Large intestine (tissue), 3 donors: ENCODE measurements around the gene PPP2R2C. TPM values are rescaled to one million over a fixed set of nuclear protein-coding genes. Genes with fewer than 3 reads are reported as not detected.

Experiments
- DNase-seq, 2 donors: peaks; one replicate each; pipeline versions ENCODE4 v3.0.0 to v3.0.0-alpha.2; 2013
- H3K27ac ChIP-seq: one replicate; pipeline ENCODE4 v1.5.1; 2013; ENCODE audit warnings: low read length
- H3K27me3 ChIP-seq: 2 replicates; pipeline ENCODE4 v1.6.1; 2013; ENCODE audit warnings: low read length; ENCODE audit not compliant: control insufficient read depth, insufficient read depth
- H3K36me3 ChIP-seq: 2 replicates; pipeline ENCODE4 v1.6.1; 2013; ENCODE audit warnings: low read length; ENCODE audit not compliant: control insufficient read depth, insufficient read depth
- H3K4me1 ChIP-seq: one replicate; pipeline ENCODE4 v1.6.1; 2013; ENCODE audit warnings: low read length; ENCODE audit not compliant: control insufficient read depth, insufficient read depth
- H3K4me3 ChIP-seq: one replicate; pipeline ENCODE4 v1.5.1; 2013; ENCODE audit warnings: low read length
- H3K9me3 ChIP-seq: one replicate; pipeline ENCODE4 v1.6.1; 2013; ENCODE audit warnings: mild to moderate bottlenecking, low read depth, low read length, moderate library complexity; ENCODE audit not compliant: control insufficient read depth
- WGBS: methylation state at CpG from one replicate; pipeline ENCODE4 v1.1.5; 2013; ENCODE audit warnings: low lambda C conversion rate; ENCODE audit not compliant: insufficient coverage; 5-methylcytosine and 5-hydroxymethylcytosine counted together
- polyA plus RNA-seq: library from polyadenylated mRNA; unstranded; fragments of 120-200 nt; gene quantifications from one replicate; pipeline ENCODE4 v1.2.1, GENCODE V29; 2013

The PPP2R2C gene
- polyA plus RNA-seq, 1 donor, result 3.9 TPM

DNA sequence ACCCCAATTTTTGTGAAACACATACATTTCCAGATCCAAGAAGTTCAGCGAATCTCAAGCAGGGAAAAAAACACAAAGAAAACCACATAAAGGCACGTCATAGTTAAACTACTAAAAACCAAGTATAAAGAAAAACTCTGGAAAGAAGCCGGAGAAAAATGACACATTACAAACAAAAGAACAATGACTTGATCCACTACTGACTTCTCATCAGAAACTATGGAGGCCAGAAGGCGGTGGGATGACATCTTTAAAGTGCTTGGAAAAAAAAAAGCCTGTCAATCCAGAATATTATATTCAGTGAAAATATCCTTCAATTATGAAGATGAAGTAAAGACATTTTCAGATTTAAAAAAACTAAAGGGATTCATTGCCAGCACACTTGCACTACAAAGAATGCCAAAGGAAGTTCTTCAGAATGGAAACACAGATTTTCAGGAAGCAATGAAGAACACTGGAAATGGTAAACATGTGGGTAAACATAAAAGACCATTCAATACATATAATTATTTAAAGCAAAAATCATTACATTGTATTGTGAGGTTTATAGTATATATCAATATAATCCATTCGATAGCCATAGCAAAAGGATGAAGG, 32.6 kb upstream of the PPP2R2C start:
- 94% methylated on average over 2 of the region's 5 CpGs for WGBS
- H3K4me3 ChIP-seq, result no peak overlapping the region
- H3K9me3 ChIP-seq, result no peaks in the 10 kb centered on the region
- H3K36me3 ChIP-seq, result no peaks in the 10 kb centered on the region
- peaks cover 2% of the 10 kb centered on the region for H3K27me3 ChIP-seq
- H3K4me1 ChIP-seq, result no peaks in the 10 kb centered on the region
- DNase-seq, result no peak
- no peak overlapping the region for H3K27ac ChIP-seq

DNA sequence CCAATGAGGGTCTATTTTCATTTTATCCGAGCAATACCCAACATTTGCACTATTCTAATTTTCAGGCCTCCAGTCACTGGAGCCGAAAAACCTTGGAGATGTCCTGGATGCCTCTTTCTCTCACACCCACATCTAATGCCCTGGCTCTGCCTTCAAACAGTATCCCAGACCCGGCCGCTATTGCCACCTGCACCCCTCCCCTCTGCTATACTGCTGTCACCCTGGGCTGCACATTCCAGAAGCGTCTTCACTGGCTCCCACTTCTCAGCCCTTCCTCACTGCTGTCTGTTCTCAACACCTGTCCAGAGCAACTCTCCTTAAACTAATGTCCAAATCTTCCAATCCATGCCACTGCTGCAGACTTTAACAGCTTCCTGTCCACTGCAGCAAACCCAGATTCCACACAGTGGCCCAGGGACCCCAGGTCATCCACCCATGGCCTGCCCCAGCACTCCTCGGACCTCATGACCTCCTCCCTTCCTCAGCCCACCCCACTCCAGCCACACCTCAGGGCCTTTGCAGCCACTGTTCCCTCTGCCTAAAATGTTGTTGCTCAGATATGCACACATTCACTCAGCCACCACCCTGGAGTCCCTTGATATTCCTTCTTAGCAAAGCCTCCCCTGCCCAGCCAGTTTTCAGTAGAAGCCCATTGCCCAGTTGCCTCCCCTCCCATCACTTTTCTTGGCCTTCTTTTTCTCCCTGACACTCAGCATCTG, 30.5 kb upstream of the PPP2R2C start:
- Histone ChIP-seq H3K27ac (no peak overlapping the region), H3K4me3 (no peak overlapping the region), H3K27me3 (peaks cover 2% of the 10 kb centered on the region), H3K4me1 (no peaks in the 10 kb centered on the region), H3K36me3 (no peaks in the 10 kb centered on the region), H3K9me3 (no peaks in the 10 kb centered on the region)
- 67% methylated on average over 2 of the region's 6 CpGs for WGBS
- DNase-seq, result no peak

DNA sequence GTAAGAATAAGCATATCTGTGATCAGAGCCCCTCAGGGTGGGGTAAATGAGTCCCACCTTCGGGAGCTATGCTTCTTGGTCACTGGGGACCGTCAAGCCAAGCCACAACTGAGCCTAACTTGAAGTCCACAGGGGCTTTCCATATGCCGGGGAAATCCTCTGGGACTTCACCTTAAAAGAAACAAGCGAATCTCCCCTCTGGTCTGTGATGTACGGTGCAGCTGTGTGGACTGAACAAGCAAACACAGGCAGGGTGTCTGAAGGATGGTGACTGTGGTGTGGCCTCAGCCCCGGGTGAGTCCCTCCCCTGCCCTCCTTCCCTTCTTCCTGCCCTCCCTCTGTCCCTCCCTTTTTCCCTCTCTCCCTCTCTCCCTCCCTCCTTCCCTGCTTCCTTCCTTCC, 29.7 kb upstream of the PPP2R2C start:
- DNase-seq, result no peak
- no peaks in the 10 kb centered on the region for H3K9me3 ChIP-seq
- H3K27ac ChIP-seq, result no peak overlapping the region
- no peaks in the 10 kb centered on the region for H3K4me1 ChIP-seq
- 40% methylated on average over 1 of the region's 6 CpGs for WGBS
- H3K36me3 ChIP-seq, result no peaks in the 10 kb centered on the region
- H3K27me3 ChIP-seq, result peaks cover 2% of the 10 kb centered on the region
- H3K4me3 ChIP-seq, result no peak overlapping the region

DNA sequence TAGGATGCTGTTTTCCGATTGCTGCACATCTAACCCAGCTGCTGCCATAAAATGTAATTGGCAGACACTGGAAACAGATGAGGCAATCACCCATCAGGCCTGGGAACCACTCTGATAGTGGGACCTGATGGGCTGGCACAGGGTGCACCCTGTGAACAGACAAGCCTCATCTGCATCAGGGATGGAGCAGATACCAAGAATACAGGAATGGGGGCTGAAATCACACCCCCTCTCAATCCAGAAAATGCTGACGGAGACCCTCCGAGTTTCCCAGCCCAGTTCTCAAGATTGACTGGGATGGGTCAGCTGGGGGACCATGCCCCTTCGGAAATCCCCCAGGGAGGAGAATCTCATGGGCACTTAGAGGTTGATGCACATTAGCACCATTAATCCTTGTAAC, 28.8 kb upstream of the PPP2R2C start:
- DNase-seq, result no peak
- Histone ChIP-seq H3K36me3 (no peaks in the 10 kb centered on the region), H3K27ac (no peak overlapping the region), H3K4me3 (no peak overlapping the region), H3K4me1 (no peaks in the 10 kb centered on the region), H3K27me3 (peaks cover 2% of the 10 kb centered on the region), H3K9me3 (no peaks in the 10 kb centered on the region)
- no CpG with 5 or more reads among the region's 4 CpGs for WGBS

DNA sequence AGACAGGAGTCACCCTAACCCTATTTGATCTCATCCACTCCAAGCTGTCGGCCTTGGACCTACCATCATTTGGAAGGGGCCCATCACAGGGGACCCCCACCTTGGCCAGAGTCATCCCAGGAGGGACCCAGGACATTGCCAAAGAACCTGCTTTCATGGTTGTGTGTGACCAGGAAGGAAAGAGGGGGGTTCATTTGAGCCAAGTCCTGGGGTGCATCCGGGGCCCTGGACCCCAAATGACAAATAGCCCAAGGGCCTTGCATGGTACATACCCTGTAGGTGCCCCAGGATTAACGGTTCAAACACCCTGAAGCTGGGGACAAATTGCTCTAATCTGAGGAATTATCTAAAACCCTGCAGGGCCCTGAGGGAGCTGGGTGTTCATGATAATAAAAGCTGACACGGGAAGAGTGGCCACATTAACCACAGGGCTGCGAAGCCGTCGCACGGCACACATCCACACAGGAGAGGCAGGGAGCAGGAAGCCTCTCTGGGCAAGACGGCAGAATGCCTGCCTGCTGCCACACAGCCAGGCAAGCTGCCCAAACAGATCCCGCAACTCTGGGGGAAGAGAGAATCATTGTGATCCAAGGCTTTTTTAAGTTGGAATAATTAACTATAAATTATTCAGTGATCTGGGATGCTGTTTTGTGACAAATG, 28.2 kb upstream of the PPP2R2C start:
- Histone ChIP-seq H3K27me3 (peaks cover 2% of the 10 kb centered on the region), H3K9me3 (no peaks in the 10 kb centered on the region), H3K4me3 (no peak overlapping the region), H3K4me1 (no peaks in the 10 kb centered on the region), H3K27ac (no peak overlapping the region), H3K36me3 (no peaks in the 10 kb centered on the region)
- DNase-seq, result no peak
- no CpG with 5 or more reads among the region's 10 CpGs for WGBS

DNA sequence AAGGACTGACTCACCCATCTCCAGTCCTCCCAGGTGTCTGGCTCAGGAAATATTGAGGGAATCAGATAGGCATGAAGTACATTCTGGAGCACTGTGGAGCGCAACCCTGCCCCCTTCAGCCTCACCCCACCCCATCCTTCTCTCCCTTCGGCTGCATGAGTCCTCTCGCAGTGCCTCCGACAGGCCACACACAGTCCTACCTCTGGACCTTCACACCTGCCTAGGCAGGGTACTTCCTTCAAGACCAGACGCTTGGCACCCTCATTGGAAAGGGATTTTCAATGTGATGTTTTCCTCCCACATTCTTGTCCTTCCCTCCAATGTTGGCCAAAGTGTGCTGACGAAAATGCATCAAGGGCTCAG, 26.8 kb upstream of the PPP2R2C start:
- Histone ChIP-seq H3K27ac (no peak overlapping the region), H3K27me3 (peaks cover 8% of the 10 kb centered on the region), H3K4me3 (no peak overlapping the region), H3K9me3 (no peaks in the 10 kb centered on the region), H3K36me3 (no peaks in the 10 kb centered on the region), H3K4me1 (no peaks in the 10 kb centered on the region)
- no peak for DNase-seq
- no CpG with 5 or more reads among the region's 6 CpGs for WGBS

DNA sequence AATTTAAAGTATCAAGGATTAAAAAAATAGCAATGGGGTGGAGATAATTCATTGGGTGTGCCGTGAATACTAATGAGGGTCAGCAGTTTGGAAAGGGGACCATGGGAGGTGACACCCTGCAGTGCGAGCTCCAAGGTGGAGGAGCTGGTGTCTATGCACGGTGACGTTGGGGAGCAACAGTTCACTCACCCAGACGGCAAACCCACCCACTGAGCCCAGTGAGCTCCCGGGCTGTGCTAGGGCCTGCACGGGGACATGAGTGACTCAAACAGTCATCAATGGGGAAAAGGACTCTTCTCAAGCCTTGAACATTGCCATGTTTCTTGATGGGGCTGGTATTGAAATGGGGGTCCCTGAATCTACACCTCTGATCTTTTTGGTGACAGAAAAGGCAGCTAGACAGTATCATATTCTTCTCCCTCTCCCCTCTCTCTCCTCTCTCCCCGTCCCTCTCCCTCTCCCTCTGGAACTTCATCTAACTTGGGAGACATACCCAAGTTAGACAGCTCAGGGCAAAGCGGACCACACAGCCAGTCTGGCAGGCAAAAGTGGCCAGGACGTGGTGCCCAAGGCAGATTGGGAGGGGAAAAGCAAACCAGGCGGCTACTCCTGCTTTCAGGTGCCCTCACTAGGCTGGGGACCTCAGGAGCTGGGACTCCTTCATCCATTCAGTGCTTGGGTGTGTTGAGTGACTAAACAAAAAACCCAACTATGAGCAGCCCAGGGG, 26.3 kb upstream of the PPP2R2C start:
- Histone ChIP-seq H3K4me3 (no peak overlapping the region), H3K27ac (no peak overlapping the region), H3K9me3 (no peaks in the 10 kb centered on the region), H3K27me3 (peaks cover 11% of the 10 kb centered on the region), H3K4me1 (no peaks in the 10 kb centered on the region), H3K36me3 (no peaks in the 10 kb centered on the region)
- no peak for DNase-seq
- no CpG with 5 or more reads among the region's 11 CpGs for WGBS

DNA sequence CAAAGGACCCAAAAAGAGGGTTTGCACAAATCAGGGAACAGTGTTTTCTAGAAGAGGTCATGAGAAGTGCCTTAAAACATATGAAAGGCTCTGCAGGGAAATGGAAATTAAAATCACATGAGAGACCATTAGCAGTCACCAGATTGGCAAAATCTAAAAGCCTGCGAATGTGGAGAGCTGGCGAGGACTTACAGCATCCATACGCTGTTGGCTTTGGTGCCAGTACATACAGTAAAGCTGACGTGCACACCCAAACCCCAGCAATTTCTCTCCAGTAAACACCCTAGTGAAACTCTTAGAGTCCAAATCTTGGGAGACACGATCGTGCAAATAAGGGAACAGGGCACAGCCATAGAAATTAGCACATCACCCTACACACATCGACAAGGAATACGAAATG, 25.4 kb upstream of the PPP2R2C start:
- WGBS, result no CpG with 5 or more reads among the region's 8 CpGs
- no peaks in the 10 kb centered on the region for H3K9me3 ChIP-seq
- no peak for DNase-seq
- H3K36me3 ChIP-seq, result no peaks in the 10 kb centered on the region
- H3K27ac ChIP-seq, result no peak overlapping the region
- no peak overlapping the region for H3K4me3 ChIP-seq
- peaks cover 14% of the 10 kb centered on the region for H3K27me3 ChIP-seq
- no peaks in the 10 kb centered on the region for H3K4me1 ChIP-seq

DNA sequence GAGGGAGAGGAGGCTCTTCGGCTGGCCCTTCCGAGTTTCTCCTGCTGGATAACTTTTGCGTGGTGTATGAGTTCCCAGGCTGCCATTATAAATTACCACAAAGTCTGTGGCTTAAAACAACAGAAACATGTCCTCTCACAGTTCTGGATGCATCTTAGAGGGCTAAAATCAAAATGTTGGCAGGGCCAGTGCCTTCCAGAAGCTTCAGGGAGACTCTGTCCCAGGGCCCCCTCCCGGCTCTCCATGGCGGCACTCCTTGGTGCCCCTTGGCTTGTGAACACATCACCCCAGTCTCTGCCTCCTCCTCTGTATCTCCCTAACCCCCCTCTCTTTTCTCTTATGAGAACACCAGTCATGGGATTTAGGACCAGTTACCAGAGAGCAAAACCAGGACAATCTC, 23.3 kb upstream of the PPP2R2C start:
- H3K9me3 ChIP-seq, result peaks cover 3% of the 10 kb centered on the region
- peaks cover 13% of the 10 kb centered on the region for H3K27me3 ChIP-seq
- H3K36me3 ChIP-seq, result no peaks in the 10 kb centered on the region
- no peak overlapping the region for H3K4me3 ChIP-seq
- no CpG with 5 or more reads among the region's 5 CpGs for WGBS
- H3K4me1 ChIP-seq, result no peaks in the 10 kb centered on the region
- no peak for DNase-seq
- no peak overlapping the region for H3K27ac ChIP-seq

DNA sequence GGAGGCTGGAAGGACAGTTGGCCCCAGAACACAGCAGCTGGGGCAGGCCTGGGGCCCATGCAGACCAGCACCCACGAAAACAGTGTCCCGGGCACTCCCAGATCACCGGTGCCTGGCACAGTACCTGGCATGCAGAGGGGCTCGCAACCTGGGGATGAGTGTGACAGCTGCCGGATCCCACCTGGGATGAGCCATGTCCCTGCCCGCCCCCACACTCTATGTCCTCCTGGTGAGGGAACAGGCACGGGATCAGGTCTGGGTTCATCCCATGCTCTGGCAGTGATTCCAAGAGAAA, 22.8 kb upstream of the PPP2R2C start:
- DNase-seq, result no peak
- Histone ChIP-seq H3K9me3 (peaks cover 3% of the 10 kb centered on the region), H3K4me3 (no peak overlapping the region), H3K36me3 (no peaks in the 10 kb centered on the region), H3K27ac (no peak overlapping the region), H3K4me1 (no peaks in the 10 kb centered on the region), H3K27me3 (peaks cover 13% of the 10 kb centered on the region)
- WGBS, result no CpG with 5 or more reads among the region's 7 CpGs
